GM21723 (cell line): Measurements from ENCODE around the gene MEI4.
"Not testable (repeated sequence)": the region's sequence is repeated elsewhere in the genome, so short reads cannot be mapped to it uniquely, and the experiment has no call there.

Source experiments
- ATAC-seq: cut with Tn5 transposase; IDR thresholded peaks from one replicate; pipeline ENCODE4 v1.9.1; 2021; ENCODE audit warnings: mild to moderate bottlenecking, moderate library complexity; ENCODE audit not compliant: unreplicated experiment

The MEI4 gene, protein sequence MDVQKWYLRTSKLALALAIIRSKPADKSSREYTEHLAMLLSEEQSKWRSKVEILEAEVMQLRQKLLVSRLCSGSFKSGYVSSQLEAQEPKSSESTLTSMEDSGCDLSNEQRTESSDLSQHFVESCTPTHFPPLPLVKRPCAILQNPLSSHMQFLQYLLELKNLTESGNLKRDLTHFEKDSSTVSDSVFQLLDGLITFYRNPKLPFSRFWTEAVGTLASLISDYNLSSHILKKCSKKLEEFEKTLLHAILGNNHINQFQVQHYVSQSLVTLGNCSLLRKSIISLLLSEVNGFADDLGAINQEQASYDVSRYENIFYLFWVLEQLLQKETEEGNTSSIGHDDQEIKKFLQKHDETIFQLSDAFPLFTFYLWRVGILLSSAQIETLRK

DNA sequence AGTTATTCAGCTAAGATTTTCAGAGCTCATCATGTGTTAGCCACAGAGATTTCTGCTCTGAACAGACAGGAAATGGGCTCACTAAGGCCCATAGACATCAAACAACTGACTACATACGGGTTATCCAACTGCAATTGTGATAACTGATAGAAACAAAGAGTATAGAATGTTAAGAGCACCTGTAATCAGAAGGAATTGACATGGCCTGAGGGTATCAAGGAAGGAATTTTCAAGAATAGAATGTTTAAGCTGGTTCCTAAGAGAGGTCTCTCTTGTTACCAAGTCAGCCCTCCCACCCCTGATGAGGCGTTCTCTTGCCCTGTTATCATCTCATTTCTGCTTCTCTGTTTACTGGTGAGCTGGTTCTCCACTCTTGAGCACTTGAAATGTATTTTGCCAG, at the start of gene MEI4:
Gene MEI4 (plus strand): TSS at position 301 of the 400 bp plus-strand sequence. CDS start 37,633 bp downstream, outside the sequence.
- ATAC-seq = no peak

DNA sequence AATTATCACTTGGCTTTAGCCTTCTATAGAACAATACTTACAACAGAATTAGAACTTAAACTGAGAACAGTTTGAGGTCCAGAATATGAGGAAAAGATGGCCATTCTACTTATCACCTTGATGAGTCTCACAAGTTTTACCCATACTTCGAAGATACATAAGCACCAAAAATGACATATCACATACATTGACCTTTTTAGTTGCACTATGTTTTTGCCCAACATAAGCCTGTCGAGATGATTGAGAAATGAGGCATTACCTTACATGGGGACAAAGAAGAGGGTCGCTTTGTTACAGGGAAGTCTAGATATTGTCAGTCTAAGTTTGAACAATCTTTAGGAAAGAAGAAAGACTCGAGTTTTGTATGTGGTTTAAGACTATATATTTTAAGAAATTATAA, 48.4 kb upstream of the MEI4 start:
- no peak for ATAC-seq

DNA sequence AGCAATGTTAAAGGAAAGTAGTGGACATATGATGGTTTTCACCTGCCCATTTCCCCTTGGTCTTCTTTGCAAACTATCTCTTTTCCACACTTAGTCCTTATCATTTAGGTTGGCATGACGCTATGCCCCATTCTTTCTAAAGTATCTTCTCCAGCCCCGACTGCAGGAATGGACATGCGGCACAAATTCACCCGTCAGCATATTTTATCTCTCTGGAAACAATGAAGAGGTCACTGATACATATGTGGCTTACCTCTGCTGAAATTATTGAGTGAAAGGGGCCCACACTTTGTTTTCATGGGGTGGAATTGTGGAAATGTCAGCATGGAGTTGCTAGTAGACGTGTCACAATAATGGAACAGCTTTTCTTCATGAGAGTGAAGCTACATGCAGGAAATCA, 45.8 kb upstream of the MEI4 start:
- no peak for ATAC-seq

DNA sequence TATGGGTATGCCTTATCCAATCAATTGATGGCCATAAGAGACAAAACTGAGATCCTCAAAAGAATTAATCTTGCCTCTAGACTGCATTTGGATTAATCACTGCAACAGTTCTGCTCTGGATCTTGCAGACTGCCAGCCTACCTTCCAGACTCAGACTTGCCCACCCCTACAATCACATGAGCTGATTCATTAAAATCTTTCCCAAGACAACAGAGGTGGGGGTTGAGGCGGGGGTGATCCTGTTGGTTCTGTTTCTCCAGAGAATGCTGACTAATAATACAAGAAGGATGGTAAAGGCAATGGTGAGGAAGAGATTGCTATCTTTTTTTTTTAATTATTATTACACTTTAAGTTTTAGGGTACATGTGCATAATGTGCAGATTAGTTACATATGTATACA, 43.7 kb upstream of the MEI4 start:
- no peak for ATAC-seq

DNA sequence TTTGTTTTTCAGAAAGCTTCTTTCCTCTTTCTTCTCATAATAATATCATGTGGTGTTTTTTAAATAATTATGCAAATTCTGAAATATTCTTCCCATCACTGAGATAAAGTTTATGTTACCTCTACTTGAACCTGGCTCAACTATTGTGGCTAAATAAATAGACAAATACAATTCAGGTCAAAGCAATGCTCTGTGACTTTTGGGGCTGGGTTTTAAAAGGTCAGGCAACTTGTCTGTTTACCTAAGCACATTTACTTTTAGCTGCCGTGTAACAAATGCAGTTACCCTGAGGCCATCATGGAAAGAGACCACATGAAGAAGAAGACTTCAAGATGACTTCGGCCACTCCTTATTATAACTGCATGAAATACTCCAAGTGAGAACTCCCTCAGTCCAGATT, 33.7 kb upstream of the MEI4 start:
- no peak for ATAC-seq

DNA sequence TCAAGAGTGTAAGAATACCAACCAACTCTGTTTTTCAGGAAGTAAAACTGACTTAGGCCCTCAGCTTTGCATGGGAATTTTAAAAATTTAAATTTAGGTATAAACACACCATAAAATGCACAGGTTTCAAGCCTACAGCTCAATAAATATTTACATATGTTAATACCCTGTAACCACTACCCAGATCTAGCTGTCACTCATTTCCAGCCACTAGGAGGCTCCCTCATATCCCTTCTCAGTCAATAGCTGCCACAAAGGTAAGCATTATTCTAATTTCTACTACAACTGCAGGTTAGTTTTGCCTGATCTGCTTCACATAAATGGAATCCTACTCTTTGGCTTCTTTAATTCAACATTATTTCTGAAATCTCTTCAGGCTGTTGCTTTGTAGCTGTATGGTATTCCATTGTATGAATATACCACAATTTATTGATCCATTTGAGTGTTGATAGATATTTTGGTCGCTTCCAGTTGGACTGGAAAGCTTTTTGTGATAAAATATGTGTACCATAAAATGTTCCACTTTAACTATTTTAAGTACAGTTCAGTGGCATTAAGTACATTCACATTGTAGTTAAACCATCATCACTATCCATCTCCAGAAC, 32.5 kb upstream of the MEI4 start:
- ATAC-seq = no peak

DNA sequence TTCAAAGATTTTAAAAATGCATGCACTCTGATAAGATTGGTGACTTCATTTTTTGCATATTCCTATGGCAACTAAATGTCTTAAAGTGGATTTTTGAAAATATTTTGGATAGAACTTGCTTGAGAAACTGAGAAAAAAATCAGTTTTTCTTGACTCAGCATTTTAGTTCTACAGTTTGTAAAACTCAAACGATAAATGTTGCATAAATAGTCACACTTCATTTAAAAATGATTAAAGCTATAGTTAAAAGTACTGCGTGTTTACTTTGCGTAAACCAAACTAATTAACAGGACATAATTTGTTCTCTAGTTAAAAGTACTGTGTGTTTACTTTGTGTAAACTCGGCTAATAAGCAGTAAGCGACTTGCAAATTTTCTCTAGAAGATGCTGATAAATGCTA, 28.3 kb upstream of the MEI4 start:
- no peak for ATAC-seq

DNA sequence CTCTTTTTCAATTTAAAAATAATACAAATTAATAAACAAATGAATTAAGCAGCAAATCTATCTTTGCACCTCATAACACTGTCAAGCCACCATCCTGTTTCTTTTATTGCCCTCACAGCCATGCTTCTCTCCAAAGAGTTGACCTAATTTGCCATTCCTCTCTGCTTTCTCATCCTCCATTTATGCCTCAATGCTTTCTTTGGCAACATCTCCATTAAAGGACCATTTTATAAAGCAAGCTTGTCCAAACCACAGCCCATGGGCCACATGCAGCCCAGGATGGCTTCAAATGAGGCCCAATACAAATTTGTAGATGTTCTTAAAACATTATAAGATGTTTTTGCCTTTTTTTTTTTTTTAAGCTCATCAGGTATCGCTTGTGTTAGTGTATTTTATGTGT, 26.4 kb upstream of the MEI4 start:
- no peak for ATAC-seq

DNA sequence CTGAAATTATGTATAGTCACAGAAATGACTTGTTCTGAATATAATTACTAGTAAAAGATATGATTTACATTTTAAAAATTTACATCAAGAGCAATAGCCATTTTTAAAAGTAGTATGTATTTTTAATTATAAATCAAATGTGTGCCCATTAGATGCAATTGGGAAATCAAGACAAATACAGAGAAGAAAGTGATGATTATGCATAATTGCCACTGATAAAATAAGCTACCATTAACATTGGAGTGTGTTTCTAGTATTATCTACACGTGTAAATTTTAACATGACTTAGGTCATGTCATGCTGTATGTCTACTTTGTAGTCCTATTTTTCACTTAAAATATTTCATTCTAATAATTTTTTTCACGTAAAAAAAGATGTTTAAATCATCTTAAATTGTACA, 22.8 kb upstream of the MEI4 start:
- no peak for ATAC-seq

DNA sequence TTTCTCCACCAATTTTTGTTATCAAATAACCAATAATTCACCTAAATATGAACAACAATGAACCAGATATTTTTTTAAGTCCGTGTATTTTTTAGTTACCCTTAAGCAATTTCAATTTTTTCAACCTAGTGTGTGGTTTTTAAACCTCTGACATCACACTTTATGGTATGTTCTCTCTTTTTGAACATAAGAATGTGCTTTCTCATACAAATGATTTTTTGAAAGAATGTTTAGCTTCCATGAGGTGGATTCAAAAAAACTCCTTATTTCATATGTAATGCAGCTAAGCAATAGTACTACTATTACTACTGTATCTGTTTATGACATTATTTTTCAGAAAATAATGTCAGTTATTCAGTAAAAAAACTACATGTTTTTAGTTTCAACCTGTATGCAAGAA, 19.4 kb upstream of the MEI4 start:
- no peak for ATAC-seq

DNA sequence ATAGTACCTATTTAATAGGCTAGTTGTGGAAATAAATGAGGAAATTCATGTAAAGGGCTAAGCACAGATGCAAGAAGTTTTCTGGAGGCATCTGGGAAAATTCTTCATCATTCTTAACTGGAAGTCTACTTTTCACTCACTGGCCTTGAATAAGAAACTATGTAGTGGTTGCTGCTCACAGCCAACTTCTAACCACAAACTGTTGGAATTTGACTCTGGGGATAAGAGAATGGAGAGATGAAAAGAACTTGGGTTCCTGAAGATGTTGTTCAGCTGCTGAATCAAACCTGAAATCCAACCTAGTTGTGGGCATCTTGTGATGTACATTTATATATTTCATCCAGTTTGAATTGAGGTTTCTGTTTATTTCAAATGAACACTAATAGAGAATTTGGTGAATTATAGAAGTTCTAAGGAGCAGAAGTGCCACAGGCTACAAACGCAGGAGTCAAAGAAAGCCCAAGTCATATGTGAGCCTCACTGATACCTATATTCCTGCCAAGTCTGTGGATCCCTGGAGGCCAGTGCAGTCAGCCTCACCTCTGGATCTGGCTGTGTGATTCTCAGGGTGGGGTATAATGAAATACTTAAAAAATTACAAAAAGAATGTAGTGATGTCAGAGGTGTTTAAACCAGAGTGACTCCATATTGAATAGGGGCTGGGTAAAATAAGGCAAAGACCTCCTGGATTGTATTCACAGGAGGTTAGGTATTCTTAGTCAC, 18.7 kb upstream of the MEI4 start:
- ATAC-seq = no peak

DNA sequence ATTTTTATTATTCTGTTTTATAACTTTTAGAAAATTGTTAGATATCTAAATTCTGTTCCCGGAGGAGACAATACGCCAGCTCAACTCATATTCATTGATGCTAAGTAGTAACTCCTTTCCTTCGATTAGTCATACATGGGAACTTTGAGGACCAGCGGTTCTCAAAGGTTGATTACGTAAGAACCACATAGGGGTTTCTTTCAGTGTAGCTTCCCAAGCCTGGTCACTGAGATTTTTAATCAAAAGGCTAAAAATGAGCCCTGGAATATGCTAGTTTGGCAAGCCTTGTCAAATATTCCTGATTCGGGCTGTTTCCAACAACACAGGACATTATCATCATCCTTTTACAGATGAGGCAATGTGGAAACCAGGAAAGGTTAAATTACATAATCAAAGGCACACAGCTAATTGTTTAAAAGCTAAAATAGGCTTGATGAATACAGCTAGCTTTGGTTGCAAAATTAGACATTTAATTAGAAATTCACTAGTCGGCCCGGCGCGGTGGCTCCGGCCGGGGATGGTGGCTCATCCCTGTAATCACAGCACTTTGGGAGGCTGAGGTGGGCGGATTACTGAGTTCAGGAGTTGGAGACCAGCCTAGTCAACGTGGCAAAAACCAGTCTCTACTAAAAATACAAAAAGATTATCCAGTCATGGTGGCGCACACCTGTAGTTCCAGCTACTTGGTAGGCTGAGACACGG, 14.6 kb upstream of the MEI4 start:
- ATAC-seq = no peak

DNA sequence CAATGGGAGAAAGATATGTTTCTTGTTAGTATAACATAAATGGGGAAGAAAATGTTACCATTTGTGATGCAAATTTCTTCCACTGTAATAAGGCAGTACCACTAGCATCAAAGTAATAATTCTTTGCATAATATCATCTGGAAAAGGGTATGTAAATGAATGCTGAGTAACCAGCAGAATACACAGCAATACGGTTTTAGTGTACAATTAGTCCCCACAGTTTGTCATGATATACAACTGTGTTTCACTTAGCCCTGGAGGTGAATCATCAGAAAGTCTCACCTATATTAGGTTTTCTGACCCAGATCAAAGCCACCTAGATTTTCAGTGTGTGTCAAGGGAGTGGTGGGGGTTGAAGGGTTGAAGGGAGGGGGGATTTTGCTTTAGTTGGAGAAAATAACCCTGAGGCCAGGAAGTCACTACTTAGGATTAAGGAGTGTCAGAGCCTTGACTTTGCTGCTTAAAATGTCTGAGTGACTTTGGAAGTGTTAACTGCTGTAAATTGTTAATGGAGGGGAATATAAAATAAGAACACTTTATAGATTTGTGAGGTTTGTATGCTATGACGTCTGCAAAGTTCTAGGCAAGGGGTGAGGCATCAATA, 8.6 kb upstream of the MEI4 start:
- no peak for ATAC-seq

DNA sequence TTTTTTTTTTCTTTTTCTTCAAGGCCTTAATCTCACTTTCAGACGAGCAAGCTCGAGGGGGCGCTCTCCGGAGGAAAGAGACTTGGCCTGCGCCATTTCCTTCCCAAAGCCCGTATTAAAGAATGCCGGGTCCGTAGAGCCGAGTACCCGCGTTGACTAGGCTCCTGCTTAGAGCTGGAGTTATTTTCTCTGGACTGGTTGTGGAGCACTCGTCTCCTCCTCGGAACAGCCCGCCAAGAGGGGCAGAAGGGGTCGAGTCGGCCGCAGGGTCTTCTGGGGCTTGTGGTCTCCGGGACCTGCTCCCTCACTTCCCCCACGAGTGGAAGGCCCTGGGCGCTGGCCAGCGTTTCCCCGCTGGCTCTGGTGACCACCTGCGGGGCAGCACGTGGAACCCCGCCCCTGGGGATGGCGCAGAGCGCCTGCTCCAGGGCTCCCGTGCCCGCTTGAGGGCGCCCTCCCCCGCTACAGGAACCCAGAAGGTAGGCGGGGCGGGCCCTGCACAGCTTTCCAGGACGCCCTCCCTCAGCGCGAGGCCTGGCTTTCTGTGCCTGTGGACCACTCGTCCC, 2.7 kb upstream of the MEI4 start:
- ATAC-seq = peak; percentile 82

DNA sequence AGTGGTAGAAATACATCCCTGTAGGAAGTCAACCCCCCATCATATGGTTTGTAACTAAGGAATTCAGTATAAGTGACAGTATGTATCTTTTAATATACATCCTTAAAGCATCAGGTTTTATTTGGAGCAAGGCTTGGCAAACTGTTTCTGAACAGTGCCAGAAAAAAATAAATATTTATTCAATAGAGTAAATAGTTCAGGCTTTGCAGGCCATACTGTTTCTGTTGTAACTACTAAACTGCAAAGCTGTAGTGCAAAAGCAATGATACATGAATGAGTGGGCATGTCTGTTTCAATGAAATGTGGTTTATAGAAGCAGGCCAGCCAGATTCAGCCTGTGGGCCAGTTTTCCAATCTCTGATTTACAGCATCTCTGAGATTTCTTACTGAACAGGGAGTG, 977 bp downstream of the MEI4 start:
- no peak for ATAC-seq

DNA sequence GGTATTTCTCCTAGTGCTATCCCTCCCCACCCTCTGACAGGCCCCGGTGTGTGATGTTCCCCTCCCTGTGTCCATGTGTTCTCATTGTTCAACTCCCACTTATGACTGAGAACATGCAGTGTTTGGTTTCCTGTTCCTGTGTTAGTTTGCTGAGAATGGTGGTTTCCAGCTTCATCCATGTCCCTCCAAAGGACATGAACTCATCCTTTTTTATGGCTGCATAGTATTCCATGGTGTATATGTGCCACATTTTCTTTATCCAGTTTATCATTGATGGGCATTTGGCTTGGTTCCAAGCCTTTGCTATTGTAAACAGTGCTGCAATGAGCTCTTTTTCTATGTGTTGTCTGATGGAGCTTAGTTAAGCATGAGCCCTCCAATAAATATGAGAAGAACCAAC, 2.2 kb downstream of the MEI4 start:
- not testable (repeated sequence) for ATAC-seq

DNA sequence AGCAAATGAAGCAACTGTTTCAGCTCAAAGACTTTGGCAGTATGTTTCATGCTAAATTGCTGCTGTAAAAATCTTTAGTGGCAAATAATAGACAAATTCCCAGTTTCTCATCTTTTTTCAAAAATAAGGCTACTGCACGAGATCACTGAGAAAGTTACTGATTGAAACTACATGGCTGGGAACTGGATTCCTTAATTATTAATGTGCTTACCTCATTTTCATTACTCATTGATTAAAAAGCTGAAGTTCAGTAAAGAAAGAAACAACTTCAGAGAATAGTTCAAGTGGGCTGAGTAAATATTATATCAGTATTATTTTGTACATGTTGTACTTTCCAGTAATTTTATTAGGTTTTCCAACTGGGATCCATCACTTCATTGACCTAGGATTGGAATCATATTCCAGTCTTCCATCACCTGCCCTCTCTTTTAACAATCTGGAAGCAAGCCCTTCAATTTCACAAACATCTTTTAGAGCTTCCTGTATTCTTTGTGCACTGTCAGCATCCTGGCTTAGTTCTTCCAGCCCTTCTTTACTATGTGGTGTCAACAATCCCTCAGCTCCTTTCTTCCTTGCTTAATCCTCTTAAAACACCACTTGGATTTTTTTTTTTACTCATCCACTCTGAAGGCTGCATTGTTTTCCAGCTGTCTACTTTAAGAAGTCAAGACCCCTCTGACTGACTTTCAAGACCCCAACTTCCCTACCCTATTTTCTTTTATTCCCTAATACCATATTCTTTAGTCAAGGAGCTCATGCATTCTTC, 4.3 kb downstream of the MEI4 start:
- ATAC-seq = no peak

DNA sequence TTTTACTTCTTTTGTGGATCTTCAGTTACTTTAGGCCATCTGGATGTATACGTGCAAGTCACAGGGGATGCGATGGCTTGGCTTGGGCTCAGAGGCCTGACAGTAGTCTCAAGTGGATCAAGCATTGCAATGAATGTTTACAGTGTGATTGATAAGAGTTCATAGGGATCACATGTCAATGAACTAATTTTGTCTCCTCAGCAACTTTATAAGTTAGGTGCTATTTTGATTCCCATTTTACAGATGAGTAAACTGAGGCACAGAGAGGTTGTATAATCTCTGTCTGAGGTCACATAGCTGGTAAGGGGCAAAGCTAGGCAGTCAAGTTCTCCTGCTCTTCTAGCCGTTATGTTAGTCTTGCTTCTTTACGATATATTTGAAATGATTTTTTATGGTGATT, 13.5 kb downstream of the MEI4 start:
- no peak for ATAC-seq

DNA sequence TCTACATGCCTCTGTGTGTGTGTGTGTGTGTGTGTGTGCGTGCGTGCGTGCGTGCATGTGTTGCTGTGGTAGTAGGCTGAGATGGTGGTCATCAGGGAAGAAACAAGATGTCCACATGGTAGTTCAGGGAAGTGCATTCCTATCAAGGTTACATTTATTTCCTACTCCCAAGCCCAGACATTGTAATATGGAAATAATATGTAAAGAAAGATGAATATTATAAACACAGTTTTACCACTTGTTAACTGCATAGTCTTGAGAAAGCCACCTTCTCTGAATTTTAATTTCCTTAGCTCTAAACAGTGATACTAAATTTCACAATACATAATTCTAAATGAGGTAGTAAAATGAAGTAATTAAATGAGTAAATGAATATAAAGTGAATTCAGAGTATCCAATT, 14.0 kb downstream of the MEI4 start:
- no peak for ATAC-seq

DNA sequence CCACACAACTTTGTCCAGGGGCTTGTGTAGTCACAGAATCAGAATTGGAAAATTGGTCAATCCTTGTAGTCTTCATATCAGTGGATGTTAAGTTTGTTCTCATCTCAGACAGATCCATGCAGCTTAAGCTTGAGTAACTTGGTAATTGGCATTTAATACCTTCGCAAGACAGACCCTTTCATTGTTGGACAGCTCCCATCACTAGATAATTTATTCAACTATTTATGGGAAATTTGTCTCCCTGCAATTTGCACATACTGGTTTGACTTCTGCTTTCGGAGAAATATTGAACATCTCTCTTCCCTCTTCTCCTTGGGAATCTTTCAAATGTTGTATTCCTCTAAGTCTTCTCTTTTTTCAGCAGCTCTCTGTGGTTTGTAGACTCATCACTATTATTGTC, 17.1 kb downstream of the MEI4 start:
- no peak for ATAC-seq
